WERI-Rb-1 (cell line): ENCODE data around the gene PTPRT.

Experiments used
- DNase-seq: peaks from one replicate; pipeline ENCODE4 v3.0.0-alpha.2; 2020
- H3K27ac ChIP-seq: fragments of 250-450 bp; sonication (Bioruptor Pico); 2 replicates; pipeline ENCODE4 v1.5.1; 2020; ENCODE audit warnings: mild to moderate bottlenecking, moderate library complexity
- H3K27me3 ChIP-seq: fragments of 250-450 bp; sonication (Bioruptor Pico); 2 replicates; pipeline ENCODE4 v1.5.1; 2021; ENCODE audit warnings: mild to moderate bottlenecking, low read depth, moderate library complexity; ENCODE audit not compliant: insufficient read depth, severe bottlenecking
- H3K36me3 ChIP-seq: fragments of 250-450 bp; sonication (Bioruptor Pico); 2 replicates; pipeline ENCODE4 v1.5.1; 2020; ENCODE audit warnings: mild to moderate bottlenecking, moderate library complexity
- H3K4me3 ChIP-seq: 2 replicates; pipeline ENCODE4 v1.5.1; 2011; ENCODE audit warnings: low read depth, mild to moderate bottlenecking, control low read depth, low read length
- H3K9me3 ChIP-seq: fragments of 250-450 bp; sonication (Bioruptor Pico); 2 replicates; pipeline ENCODE4 v1.5.1; 2021; ENCODE audit warnings: mild to moderate bottlenecking, moderate library complexity; ENCODE audit not compliant: severe bottlenecking
- TF ChIP-seq, protein P1 (sequence below): IDR thresholded peaks from 2 replicates; pipeline ENCODE4 v1.5.1; 2011; ENCODE audit warnings: low read depth, mild to moderate bottlenecking, control low read depth, inconsistent platforms, low read length

Gene PTPRT

DNA sequence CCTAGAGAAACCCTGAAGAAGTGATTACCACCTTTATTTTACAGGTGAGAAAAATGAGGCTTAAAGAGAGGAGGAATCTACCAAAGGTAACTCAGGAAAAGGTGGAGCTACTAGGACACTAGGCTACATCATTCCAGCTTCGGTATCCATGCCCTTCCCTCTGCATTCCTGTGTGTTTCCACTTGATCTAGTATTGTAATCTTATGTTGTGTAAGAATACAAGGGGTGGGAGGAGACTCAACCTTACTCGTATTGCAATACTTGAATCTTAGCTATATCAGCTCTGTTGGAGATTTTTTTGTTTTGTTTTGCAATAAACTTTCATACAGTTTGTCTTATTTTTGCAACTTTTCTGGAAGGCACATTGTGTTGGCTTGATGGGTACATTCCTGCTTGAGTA is 742.4 kb downstream of the PTPRT start:
- Histone ChIP-seq H3K9me3 (no peaks in the 10 kb centered on the region), H3K4me3 (no peak overlapping the region)
- TF ChIP-seq, protein P1, sequence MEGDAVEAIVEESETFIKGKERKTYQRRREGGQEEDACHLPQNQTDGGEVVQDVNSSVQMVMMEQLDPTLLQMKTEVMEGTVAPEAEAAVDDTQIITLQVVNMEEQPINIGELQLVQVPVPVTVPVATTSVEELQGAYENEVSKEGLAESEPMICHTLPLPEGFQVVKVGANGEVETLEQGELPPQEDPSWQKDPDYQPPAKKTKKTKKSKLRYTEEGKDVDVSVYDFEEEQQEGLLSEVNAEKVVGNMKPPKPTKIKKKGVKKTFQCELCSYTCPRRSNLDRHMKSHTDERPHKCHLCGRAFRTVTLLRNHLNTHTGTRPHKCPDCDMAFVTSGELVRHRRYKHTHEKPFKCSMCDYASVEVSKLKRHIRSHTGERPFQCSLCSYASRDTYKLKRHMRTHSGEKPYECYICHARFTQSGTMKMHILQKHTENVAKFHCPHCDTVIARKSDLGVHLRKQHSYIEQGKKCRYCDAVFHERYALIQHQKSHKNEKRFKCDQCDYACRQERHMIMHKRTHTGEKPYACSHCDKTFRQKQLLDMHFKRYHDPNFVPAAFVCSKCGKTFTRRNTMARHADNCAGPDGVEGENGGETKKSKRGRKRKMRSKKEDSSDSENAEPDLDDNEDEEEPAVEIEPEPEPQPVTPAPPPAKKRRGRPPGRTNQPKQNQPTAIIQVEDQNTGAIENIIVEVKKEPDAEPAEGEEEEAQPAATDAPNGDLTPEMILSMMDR, result no peak

DNA sequence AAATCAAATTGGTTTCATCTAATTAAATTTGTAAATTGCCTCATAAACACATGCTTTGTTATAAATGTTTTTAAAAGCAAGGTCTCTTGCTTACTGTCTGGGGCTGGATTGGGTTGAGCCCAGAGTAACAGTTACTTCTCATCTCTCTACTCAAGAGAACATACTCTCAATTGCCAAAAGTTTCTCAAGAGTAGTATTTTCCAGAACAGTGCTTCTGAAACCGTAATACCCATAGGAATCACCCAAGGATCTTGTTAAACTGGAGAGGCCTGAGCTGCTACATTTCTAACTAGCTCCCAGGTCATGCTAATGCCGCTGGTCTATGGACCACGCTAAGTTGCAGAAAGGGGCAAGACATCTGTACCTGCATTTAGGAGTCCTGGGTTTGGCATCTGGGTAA is 744.9 kb downstream of the PTPRT start:
- H3K27ac ChIP-seq, result no peak overlapping the region
- no peak overlapping the region for H3K4me3 ChIP-seq
- no peaks in the 10 kb centered on the region for H3K36me3 ChIP-seq
- no peaks in the 10 kb centered on the region for H3K9me3 ChIP-seq
- H3K27me3 ChIP-seq, result no peaks in the 10 kb centered on the region
- TF ChIP-seq, protein P1, result no peak
- DNase-seq, result no peak

More for the DNA sequence above, 742.4 kb downstream of the PTPRT start:
- no peak for DNase-seq
- Histone ChIP-seq H3K27me3 (no peaks in the 10 kb centered on the region), H3K27ac (no peak overlapping the region), H3K36me3 (no peaks in the 10 kb centered on the region)

DNA sequence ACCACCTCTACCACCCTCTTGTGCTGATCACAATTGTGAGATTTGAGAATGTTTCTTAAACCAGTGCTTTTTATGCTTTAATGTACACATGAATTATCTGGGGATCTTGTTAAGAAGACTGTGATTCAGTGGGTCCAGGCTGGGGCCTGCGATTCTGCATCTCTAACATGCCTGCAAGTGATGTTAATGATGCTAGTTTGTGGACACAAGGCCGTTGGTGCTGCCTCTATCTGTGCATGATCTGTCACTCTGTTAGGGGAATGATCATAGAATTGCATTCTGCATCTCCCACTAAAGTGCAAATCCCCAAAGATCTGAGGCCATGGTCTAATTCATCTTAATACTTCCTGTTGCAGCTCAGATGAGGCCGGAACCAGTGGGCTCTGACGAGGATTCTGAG is 746.5 kb downstream of the PTPRT start:
- Histone ChIP-seq H3K36me3 (no peaks in the 10 kb centered on the region), H3K27ac (no peak overlapping the region), H3K27me3 (no peaks in the 10 kb centered on the region), H3K4me3 (no peak overlapping the region), H3K9me3 (no peaks in the 10 kb centered on the region)
- TF ChIP-seq, protein P1, result no peak
- no peak for DNase-seq

DNA sequence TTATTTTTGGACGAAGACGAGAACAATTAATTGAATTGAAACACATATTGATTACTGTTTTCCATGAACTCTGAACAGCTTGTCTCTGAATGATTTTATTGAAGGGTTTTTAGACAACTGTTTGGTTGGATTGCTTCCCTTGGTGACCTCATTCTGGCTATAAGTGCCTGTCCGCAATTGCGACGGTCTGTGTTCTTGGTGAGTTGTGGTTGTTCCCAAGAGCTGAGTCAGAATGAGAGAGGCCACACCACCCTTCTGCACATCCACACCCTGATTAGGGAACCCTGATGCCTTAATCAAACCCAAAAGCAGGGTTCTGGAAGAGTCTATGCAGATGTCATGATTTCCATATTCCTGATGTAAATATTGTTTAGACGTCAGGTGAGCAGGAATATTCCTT is 747.0 kb downstream of the PTPRT start:
- Histone ChIP-seq H3K36me3 (no peaks in the 10 kb centered on the region), H3K9me3 (no peaks in the 10 kb centered on the region), H3K4me3 (no peak overlapping the region), H3K27ac (no peak overlapping the region), H3K27me3 (no peaks in the 10 kb centered on the region)
- TF ChIP-seq, protein P1, result no peak
- DNase-seq, result no peak

- H3K27me3 ChIP-seq, result no peaks in the 10 kb centered on the region
- H3K27ac ChIP-seq, result no peak overlapping the region
- H3K36me3 ChIP-seq, result no peaks in the 10 kb centered on the region
- no peak overlapping the region for H3K4me3 ChIP-seq
- no peaks in the 10 kb centered on the region for H3K9me3 ChIP-seq
- DNase-seq, result no peak
- TF ChIP-seq, protein P1, result no peak
These were observed 747.8 kb downstream of the PTPRT start for GRCh38 chr20:42441864-42442331.

GRCh38 chr20:42441196-42441863 is 748.4 kb downstream of the PTPRT start:
- Histone ChIP-seq H3K4me3 (no peak overlapping the region), H3K27ac (no peak overlapping the region), H3K27me3 (no peaks in the 10 kb centered on the region), H3K36me3 (no peaks in the 10 kb centered on the region), H3K9me3 (no peaks in the 10 kb centered on the region)
- DNase-seq, result no peak
- TF ChIP-seq, protein P1, result no peak
